ENCODE data around the gene STK17A.
"Not testable (repeated sequence)": the region's sequence is repeated elsewhere in the genome, so short reads cannot be mapped to it uniquely, and the experiment has no call there.

Gene STK17A

GRCh38 chr7:43624156-43624555, 41.2 kb downstream of the STK17A start:
- no peak overlapping the region for H3K4me3 ChIP-seq (ENCODE audit: low read depth, low read length)
- ChIA-PET CTCF (no interaction called here), POLR2A (no interaction called here)
- TF ChIP-seq, protein P1, sequence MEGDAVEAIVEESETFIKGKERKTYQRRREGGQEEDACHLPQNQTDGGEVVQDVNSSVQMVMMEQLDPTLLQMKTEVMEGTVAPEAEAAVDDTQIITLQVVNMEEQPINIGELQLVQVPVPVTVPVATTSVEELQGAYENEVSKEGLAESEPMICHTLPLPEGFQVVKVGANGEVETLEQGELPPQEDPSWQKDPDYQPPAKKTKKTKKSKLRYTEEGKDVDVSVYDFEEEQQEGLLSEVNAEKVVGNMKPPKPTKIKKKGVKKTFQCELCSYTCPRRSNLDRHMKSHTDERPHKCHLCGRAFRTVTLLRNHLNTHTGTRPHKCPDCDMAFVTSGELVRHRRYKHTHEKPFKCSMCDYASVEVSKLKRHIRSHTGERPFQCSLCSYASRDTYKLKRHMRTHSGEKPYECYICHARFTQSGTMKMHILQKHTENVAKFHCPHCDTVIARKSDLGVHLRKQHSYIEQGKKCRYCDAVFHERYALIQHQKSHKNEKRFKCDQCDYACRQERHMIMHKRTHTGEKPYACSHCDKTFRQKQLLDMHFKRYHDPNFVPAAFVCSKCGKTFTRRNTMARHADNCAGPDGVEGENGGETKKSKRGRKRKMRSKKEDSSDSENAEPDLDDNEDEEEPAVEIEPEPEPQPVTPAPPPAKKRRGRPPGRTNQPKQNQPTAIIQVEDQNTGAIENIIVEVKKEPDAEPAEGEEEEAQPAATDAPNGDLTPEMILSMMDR (IDR thresholded peaks at IDR 0.05; ENCODE audit: insufficient read depth, low read length, missing control alignments): no peak
- DNase-seq (ENCODE audit: low read depth, low spot score): no peak

- TF ChIP-seq, protein P1 (IDR thresholded peaks at IDR 0.05; ENCODE audit: insufficient read depth, low read length, missing control alignments): no peak
- no peak for DNase-seq (ENCODE audit: low read depth, low spot score)
- ChIA-PET CTCF (interaction anchor here (1.0 to 1.6 kb wide), 3 partner anchors 40 to 74 kb away, joined by 3 to 7 read pairs (median 5); partner anchors contain the start of gene STK17A), POLR2A (no interaction called here)
- H3K4me3 ChIP-seq (ENCODE audit: low read depth, low read length): no peak overlapping the region
Observed at GRCh38 chr7:43625453-43625852, 42.5 kb downstream of the STK17A start.

GRCh38 chr7:43625980-43626379, 43.1 kb downstream of the STK17A start:
- POLR2A ChIA-PET: no interaction called here
- TF ChIP-seq, protein P1 (IDR thresholded peaks at IDR 0.05; ENCODE audit: insufficient read depth, low read length, missing control alignments): no peak
- CTCF ChIA-PET: interaction anchor here (1.0 to 1.6 kb wide), 5 partner anchors 41 to 74 kb away, joined by 3 to 7 read pairs (median 5); partner anchors contain the start of gene STK17A
- no peak for DNase-seq (ENCODE audit: low read depth, low spot score)
- no peak overlapping the region for H3K4me3 ChIP-seq (ENCODE audit: low read depth, low read length)

DNA sequence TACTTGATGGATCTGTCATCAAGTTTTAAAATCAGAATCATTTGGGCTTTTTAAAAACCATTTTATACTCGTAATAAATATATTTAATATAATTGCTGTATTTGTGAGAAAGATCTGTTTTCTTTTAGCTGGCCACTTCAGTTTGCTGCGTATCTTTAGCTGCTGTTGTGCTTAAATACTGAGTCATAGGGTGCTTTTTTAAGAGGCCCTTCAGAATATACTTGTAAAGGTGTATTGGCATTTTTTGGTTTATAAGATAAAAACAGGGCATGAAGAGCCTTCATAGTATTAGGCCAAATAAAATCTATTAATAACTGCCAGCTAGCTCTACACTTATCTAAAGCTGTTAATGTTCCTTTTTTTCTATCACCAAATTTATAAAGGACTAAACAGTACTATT, 43.8 kb downstream of the STK17A start:
- TF ChIP-seq, protein P1 (IDR thresholded peaks at IDR 0.05; ENCODE audit: insufficient read depth, low read length, missing control alignments): no peak
- CTCF ChIA-PET: interaction anchor here (1.4 to 1.6 kb wide), 4 partner anchors 42 to 73 kb away, joined by 3 to 7 read pairs (median 6); partner anchors contain the start of gene STK17A
- POLR2A ChIA-PET: no interaction called here
- DNase-seq (ENCODE audit: low read depth, low spot score): no peak
- H3K4me3 ChIP-seq (ENCODE audit: low read depth, low read length): no peak overlapping the region

- POLR2A ChIA-PET; H3K4me3 ChIP-seq (ENCODE audit: low read depth, low read length); DNase-seq (ENCODE audit: low read depth, low spot score): not testable (repeated sequence)
- CTCF ChIA-PET: interaction anchor here (0.8 to 2.6 kb wide), 5 partner anchors 13 to 211 kb away, joined by 3 to 11 read pairs (median 6); partner anchors contain the start of gene STK17A
Observed at GRCh38 chr7:43627798-43628197, 44.9 kb downstream of the STK17A start.

DNA sequence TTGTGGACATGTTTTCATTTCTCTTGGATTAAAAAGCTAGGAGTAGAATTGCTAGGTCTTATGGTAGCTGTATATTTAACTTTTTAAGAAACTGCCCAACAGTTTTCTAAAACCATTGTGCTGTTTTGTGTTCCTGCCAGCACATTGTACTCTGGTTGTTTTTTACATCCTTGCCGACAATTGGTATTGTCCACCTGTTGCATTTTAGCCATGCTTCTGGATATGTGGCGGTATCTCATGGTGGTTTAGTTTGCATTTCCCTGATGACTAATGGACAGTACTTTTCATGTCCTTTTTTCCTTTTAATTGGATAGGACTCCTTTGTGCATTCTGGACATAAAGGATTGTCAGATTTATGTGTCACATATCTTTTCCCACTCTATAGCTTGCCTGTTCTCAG, 45.5 kb downstream of the STK17A start:
- DNase-seq (ENCODE audit: low read depth, low spot score): no peak
- TF ChIP-seq, protein P1 (IDR thresholded peaks at IDR 0.05; ENCODE audit: insufficient read depth, low read length, missing control alignments): no peak
- no peak overlapping the region for H3K4me3 ChIP-seq (ENCODE audit: low read depth, low read length)
- ChIA-PET POLR2A (no interaction called here), CTCF (interaction anchor here (0.8 to 2.6 kb wide), 4 partner anchors 13 to 211 kb away, joined by 4 to 11 read pairs (median 8); partner anchors contain the start of gene STK17A)

DNA sequence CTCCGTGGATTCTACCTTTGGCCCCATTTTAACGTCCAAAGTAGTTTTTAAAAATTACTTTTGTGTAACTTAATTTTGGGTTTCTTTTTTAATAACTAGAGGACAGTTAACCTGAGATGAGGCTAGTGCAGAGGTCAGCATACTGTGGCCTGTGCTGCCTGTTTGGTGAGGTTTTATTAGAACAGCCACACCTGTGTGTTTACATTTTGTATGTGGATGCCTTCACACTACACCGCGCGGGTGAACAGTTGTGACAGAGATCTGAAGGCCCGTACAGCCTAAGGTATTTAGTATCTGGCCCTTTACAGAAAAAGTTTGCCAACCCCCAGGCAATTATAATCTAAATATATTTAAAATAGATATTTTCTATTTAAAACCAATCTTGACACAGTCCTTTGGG, 46.9 kb downstream of the STK17A start:
- ChIA-PET POLR2A (interaction anchor here (0.9 kb wide), 1 partner anchor 47 kb away, joined by 3 read pairs; the partner anchor contains the start of gene STK17A), CTCF (interaction anchor here (1.6 to 2.6 kb wide), 3 partner anchors 47 to 209 kb away, joined by 6 to 11 read pairs (median 9); partner anchors contain the start of gene STK17A)
- H3K4me3 ChIP-seq (ENCODE audit: low read depth, low read length): no peak overlapping the region
- DNase-seq (ENCODE audit: low read depth, low spot score): no peak
- TF ChIP-seq, protein P1 (IDR thresholded peaks at IDR 0.05; ENCODE audit: insufficient read depth, low read length, missing control alignments): no peak

Measured in AG04449 (cell line).